Suprapubic skin (tissue), 4 donors: ENCODE data around the gene EPAS1.

ENCODE experiments used
- EP300 ChIP-seq: sonication (generic); formaldehyde crosslinking; IDR thresholded peaks from one replicate; pipeline ENCODE4 v1.6.1; 2017; ENCODE audit warnings: antibody characterized with exemption
- POLR2A ChIP-seq, 2 donors: fragments of 450-650 bp; IDR thresholded peaks; one replicate each; pipeline ENCODE4 v1.6.1; 2017; ENCODE audit warnings: antibody characterized with exemption in 2 of 2, mild to moderate bottlenecking in 2 of 2, moderate library complexity in 2 of 2
- POLR2AphosphoS5 ChIP-seq, 3 donors: sonication (generic); formaldehyde crosslinking; IDR thresholded peaks; one replicate each; pipeline ENCODE4 v1.6.1; 2017; ENCODE audit warnings: antibody characterized with exemption in 3 of 3
- TF ChIP-seq, protein P1 (sequence below), 2 donors: fragments of 200-600 bp in 1 of 2; fragments of 450-650 bp in 1 of 2; sonication (generic) in 1 of 2; IDR thresholded peaks; one replicate each; pipeline ENCODE4 v1.5.1; 2016 to 2019; ENCODE audit warnings: antibody characterized with exemption in 2 of 2, mild to moderate bottlenecking in 1 of 2, moderate library complexity in 1 of 2

DNA sequence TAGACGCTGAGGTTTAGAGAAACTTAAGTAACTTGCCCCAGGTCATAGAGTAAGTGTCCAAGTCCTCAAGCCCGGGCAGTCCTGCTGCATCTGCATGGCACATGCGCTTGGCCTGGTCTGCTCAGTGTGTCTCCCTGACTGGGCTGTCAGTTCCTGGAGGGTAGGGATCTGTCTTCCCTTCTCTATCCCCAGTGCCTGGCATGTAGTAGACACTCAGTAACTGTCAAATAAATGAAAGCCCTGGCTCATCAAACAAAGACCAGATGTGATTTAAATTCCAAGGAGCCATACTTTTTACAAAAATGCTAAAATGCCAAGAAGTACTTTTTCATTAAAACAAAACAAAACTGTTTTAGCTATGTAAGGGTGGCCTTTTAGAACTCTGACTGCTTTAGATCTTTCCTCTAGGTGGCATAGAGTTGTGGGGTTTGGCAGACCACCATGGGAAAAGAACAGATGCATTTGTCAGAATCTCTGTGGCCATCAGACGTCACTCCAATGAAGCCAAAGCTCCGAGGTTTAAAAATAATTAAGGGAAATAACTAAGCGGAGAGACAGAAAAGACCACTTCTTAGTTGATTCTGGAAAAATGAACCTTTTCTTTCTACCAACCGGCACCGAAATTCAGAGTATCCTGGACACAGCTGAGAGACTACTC, 34.0 kb downstream of the EPAS1 start:
- no peak for TF ChIP-seq POLR2AphosphoS5 (IDR thresholded peaks at IDR 0.05)
- TF ChIP-seq, protein P1, sequence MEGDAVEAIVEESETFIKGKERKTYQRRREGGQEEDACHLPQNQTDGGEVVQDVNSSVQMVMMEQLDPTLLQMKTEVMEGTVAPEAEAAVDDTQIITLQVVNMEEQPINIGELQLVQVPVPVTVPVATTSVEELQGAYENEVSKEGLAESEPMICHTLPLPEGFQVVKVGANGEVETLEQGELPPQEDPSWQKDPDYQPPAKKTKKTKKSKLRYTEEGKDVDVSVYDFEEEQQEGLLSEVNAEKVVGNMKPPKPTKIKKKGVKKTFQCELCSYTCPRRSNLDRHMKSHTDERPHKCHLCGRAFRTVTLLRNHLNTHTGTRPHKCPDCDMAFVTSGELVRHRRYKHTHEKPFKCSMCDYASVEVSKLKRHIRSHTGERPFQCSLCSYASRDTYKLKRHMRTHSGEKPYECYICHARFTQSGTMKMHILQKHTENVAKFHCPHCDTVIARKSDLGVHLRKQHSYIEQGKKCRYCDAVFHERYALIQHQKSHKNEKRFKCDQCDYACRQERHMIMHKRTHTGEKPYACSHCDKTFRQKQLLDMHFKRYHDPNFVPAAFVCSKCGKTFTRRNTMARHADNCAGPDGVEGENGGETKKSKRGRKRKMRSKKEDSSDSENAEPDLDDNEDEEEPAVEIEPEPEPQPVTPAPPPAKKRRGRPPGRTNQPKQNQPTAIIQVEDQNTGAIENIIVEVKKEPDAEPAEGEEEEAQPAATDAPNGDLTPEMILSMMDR (IDR thresholded peaks at IDR 0.05): no peak
- no peak for TF ChIP-seq POLR2A (IDR thresholded peaks at IDR 0.05)
- TF ChIP-seq EP300: no peak
